HepG2 (cell line): Measurements from ENCODE around the gene CD46. TPM values are rescaled to one million over a fixed set of nuclear protein-coding genes. Genes with fewer than 3 reads are reported as not detected.
A peak's percentile ranks its signal among the peaks of the same experiment; 100 is the strongest.

Source experiments
- AGO1 ChIP-seq: fragments of 200-400 bp; formaldehyde crosslinking; IDR thresholded peaks from 2 replicates; pipeline ENCODE4 v1.6.1; 2017; ENCODE audit warnings: mild to moderate bottlenecking, low read depth, low read length, moderate library complexity; ENCODE audit not compliant: poor library complexity, severe bottlenecking
- ELF3 ChIP-seq: IDR thresholded peaks from 2 replicates; pipeline ENCODE4 v1.6.1; 2016; ENCODE audit warnings: missing genetic modification reagents, missing compliant biosample characterization
- FLYWCH1 ChIP-seq: sonication (generic); formaldehyde crosslinking; IDR thresholded peaks from 2 replicates; pipeline ENCODE4 v1.8.1; 2023; ENCODE audit warnings: mild to moderate bottlenecking, missing genetic modification reagents
- GATA4 ChIP-seq: sonication (generic); IDR thresholded peaks from 2 replicates; pipeline ENCODE4 v1.6.1; 2016; ENCODE audit warnings: antibody characterized with exemption, low read depth, borderline replicate concordance
- HMG20A ChIP-seq: IDR thresholded peaks from 2 replicates; pipeline ENCODE4 v1.6.1; 2016; ENCODE audit warnings: borderline replicate concordance
- RARG ChIP-seq: sonication (generic); formaldehyde crosslinking; IDR thresholded peaks from 2 replicates; pipeline ENCODE4 v1.4.0; 2020; ENCODE audit warnings: low read depth, mild to moderate bottlenecking, missing genetic modification reagents
- TBX2 ChIP-seq: sonication (generic); formaldehyde crosslinking; IDR thresholded peaks from 2 replicates; pipeline ENCODE4 v1.5.0; 2020; ENCODE audit warnings: missing genetic modification reagents, mild to moderate bottlenecking, borderline replicate concordance
- ZC3H4 ChIP-seq: sonication (generic); formaldehyde crosslinking; IDR thresholded peaks from 2 replicates; pipeline ENCODE4 v1.4.0; 2020; ENCODE audit warnings: missing genetic modification reagents, borderline replicate concordance
- ZNF563 ChIP-seq: sonication (generic); formaldehyde crosslinking; IDR thresholded peaks from 2 replicates; pipeline ENCODE4 v1.8.0; 2022; ENCODE audit warnings: mild to moderate bottlenecking, moderate library complexity, missing genetic modification reagents
- ZNF589 ChIP-seq: sonication (generic); formaldehyde crosslinking; conservative IDR thresholded peaks from 2 replicates; pipeline ENCODE4 v1.8.0; 2022; ENCODE audit warnings: mild to moderate bottlenecking, moderate library complexity, missing genetic modification reagents
- ZNF713 ChIP-seq: sonication (generic); formaldehyde crosslinking; IDR thresholded peaks from 2 replicates; pipeline ENCODE4 v1.4.0; 2020; ENCODE audit warnings: mild to moderate bottlenecking, missing genetic modification reagents
- ZNF878 ChIP-seq: sonication (generic); formaldehyde crosslinking; IDR thresholded peaks from 2 replicates; pipeline ENCODE4 v1.8.1; 2023; ENCODE audit warnings: mild to moderate bottlenecking, missing genetic modification reagents, moderate library complexity
- ZSCAN9 ChIP-seq: IDR thresholded peaks from 2 replicates; pipeline ENCODE4 v1.6.1; 2016; ENCODE audit warnings: borderline replicate concordance
- polyA plus RNA-seq, 8 experiments: library from polyadenylated mRNA; depleted of rRNA in 3 of 8; stranded (reverse) in 7 of 8; unstranded in 1 of 8; fragments of >200 nt; fragmentation: Illumina TruSeq in 4 of 8; extraction: Trizol in 4 of 8; gene quantifications; 2 replicates each; pipeline versions ENCODE4 v1.2.1 to v1.2.3, GENCODE V29; 2011 to 2016; ENCODE audit warnings: low read depth in 4 of 8, missing spikeins in 1 of 8, mixed read lengths in 1 of 8; ENCODE audit not compliant: insufficient read depth in 1 of 8
- total RNA-seq, 5 experiments: library from RNA; depleted of rRNA; stranded (reverse); fragments of >200 nt; fragmentation: Illumina TruSeq; extraction: Trizol; gene quantifications; 2 replicates each; pipeline ENCODE4 v1.2.3, GENCODE V29; 2016; ENCODE audit warnings: low read depth in 1 of 5
- TF ChIP-seq, protein P1 (sequence below), 2 experiments: sonication (generic) in 1 of 2; formaldehyde crosslinking in 1 of 2; IDR thresholded peaks; 2 replicates each; pipeline versions ENCODE4 v1.5.1 to v1.6.1; 2011 to 2020; ENCODE audit warnings: borderline replicate concordance in 1 of 2, low read depth in 1 of 2, low read length in 1 of 2, mild to moderate bottlenecking in 1 of 2, missing genetic modification reagents in 1 of 2, moderate library complexity in 1 of 2
- TF ChIP-seq, protein P2 (sequence below): sonication (generic); formaldehyde crosslinking; IDR thresholded peaks from 2 replicates; pipeline ENCODE4 v1.4.0; 2020; ENCODE audit warnings: missing genetic modification reagents, borderline replicate concordance
- TF ChIP-seq, protein P3 (sequence below): sonication (generic); formaldehyde crosslinking; IDR thresholded peaks from 2 replicates; pipeline ENCODE4 v1.5.1; 2020; ENCODE audit warnings: missing genetic modification reagents, mild to moderate bottlenecking, borderline replicate concordance
- TF ChIP-seq, protein P4 (sequence below): sonication (generic); formaldehyde crosslinking; IDR thresholded peaks from 2 replicates; pipeline ENCODE4 v1.4.0; 2020; ENCODE audit warnings: missing genetic modification reagents

CD46 gene
- total and polyA plus RNA-seq, 2 of the 13 experiments (the other 11 are each of a cell fraction or from before 2014, with no cell fraction given), result 130 to 277 TPM

DNA sequence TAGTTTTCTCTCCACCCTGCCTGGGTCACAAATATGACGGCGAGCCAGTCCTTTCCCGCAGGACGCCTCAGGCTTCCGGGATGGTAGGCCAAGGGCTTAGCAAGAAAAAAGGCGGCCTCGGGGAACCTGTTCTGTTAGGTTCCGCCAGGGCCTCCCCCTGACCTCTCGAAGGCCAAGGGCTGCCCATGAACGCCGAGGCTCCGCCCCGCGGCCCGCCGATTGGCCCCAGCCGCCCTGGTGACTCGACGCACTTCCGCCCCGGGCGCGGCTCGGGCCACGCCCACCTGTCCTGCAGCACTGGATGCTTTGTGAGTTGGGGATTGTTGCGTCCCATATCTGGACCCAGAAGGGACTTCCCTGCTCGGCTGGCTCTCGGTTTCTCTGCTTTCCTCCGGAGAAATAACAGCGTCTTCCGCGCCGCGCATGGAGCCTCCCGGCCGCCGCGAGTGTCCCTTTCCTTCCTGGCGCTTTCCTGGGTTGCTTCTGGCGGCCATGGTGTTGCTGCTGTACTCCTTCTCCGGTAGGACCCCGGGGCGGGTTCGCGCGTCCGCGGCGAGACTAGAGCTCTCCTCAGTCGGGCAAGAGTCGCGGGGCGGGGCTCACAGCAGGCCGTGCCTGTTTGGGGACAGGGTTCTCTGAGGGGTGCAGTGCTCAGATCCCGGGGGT lies at the start of gene CD46 (continued):
- TF ChIP-seq, protein P1, sequence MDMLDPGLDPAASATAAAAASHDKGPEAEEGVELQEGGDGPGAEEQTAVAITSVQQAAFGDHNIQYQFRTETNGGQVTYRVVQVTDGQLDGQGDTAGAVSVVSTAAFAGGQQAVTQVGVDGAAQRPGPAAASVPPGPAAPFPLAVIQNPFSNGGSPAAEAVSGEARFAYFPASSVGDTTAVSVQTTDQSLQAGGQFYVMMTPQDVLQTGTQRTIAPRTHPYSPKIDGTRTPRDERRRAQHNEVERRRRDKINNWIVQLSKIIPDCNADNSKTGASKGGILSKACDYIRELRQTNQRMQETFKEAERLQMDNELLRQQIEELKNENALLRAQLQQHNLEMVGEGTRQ (IDR thresholded peaks at IDR 0.05; ENCODE audit: low read depth, low read length), result peak; percentile 85
- TF ChIP-seq, protein P1 (CRISPR knock-in tag; IDR thresholded peaks at IDR 0.05; ENCODE audit: borderline replicate concordance), result peak; percentile 92
- TF ChIP-seq RARG (CRISPR knock-in tag), result no peak
- no peak for TF ChIP-seq ZNF589 (CRISPR knock-in tag)
- TF ChIP-seq GATA4, result no peak
- no peak for TF ChIP-seq FLYWCH1 (CRISPR knock-in tag)
- TF ChIP-seq, protein P2, sequence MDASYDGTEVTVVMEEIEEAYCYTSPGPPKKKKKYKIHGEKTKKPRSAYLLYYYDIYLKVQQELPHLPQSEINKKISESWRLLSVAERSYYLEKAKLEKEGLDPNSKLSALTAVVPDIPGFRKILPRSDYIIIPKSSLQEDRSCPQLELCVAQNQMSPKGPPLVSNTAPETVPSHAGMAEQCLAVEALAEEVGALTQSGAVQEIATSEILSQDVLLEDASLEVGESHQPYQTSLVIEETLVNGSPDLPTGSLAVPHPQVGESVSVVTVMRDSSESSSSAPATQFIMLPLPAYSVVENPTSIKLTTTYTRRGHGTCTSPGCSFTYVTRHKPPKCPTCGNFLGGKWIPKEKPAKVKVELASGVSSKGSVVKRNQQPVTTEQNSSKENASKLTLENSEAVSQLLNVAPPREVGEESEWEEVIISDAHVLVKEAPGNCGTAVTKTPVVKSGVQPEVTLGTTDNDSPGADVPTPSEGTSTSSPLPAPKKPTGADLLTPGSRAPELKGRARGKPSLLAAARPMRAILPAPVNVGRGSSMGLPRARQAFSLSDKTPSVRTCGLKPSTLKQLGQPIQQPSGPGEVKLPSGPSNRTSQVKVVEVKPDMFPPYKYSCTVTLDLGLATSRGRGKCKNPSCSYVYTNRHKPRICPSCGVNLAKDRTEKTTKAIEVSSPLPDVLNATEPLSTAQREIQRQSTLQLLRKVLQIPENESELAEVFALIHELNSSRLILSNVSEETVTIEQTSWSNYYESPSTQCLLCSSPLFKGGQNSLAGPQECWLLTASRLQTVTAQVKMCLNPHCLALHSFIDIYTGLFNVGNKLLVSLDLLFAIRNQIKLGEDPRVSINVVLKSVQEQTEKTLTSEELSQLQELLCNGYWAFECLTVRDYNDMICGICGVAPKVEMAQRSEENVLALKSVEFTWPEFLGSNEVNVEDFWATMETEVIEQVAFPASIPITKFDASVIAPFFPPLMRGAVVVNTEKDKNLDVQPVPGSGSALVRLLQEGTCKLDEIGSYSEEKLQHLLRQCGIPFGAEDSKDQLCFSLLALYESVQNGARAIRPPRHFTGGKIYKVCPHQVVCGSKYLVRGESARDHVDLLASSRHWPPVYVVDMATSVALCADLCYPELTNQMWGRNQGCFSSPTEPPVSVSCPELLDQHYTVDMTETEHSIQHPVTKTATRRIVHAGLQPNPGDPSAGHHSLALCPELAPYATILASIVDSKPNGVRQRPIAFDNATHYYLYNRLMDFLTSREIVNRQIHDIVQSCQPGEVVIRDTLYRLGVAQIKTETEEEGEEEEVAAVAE (CRISPR knock-in tag), result peak; percentile 22; the same call in 1 of the 2 replicates
- TF ChIP-seq, protein P3, sequence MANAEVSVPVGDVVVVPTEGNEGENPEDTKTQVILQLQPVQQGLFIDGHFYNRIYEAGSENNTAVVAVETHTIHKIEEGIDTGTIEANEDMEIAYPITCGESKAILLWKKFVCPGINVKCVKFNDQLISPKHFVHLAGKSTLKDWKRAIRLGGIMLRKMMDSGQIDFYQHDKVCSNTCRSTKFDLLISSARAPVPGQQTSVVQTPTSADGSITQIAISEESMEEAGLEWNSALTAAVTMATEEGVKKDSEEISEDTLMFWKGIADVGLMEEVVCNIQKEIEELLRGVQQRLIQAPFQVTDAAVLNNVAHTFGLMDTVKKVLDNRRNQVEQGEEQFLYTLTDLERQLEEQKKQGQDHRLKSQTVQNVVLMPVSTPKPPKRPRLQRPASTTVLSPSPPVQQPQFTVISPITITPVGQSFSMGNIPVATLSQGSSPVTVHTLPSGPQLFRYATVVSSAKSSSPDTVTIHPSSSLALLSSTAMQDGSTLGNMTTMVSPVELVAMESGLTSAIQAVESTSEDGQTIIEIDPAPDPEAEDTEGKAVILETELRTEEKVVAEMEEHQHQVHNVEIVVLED, result peak; percentile 48; the same call in 1 of the 2 replicates
- peak; percentile 82 for TF ChIP-seq ELF3 (CRISPR knock-in tag)
- no peak for TF ChIP-seq HMG20A
- peak; percentile 60; the same call in 1 of the 2 replicates for TF ChIP-seq ZSCAN9 (CRISPR knock-in tag)
- 0 out of 2 replicates have a peak, but pooled peaks have one; percentile 32 for TF ChIP-seq ZNF878 (CRISPR knock-in tag)
- TF ChIP-seq TBX2 (CRISPR knock-in tag), result peak; percentile 63
- TF ChIP-seq AGO1, result peak; percentile 62
- TF ChIP-seq, protein P4, sequence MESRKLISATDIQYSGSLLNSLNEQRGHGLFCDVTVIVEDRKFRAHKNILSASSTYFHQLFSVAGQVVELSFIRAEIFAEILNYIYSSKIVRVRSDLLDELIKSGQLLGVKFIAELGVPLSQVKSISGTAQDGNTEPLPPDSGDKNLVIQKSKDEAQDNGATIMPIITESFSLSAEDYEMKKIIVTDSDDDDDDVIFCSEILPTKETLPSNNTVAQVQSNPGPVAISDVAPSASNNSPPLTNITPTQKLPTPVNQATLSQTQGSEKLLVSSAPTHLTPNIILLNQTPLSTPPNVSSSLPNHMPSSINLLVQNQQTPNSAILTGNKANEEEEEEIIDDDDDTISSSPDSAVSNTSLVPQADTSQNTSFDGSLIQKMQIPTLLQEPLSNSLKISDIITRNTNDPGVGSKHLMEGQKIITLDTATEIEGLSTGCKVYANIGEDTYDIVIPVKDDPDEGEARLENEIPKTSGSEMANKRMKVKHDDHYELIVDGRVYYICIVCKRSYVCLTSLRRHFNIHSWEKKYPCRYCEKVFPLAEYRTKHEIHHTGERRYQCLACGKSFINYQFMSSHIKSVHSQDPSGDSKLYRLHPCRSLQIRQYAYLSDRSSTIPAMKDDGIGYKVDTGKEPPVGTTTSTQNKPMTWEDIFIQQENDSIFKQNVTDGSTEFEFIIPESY (CRISPR knock-in tag), result no peak
- TF ChIP-seq ZC3H4, result 0 out of 2 replicates have a peak, but pooled peaks have one; percentile 17
- TF ChIP-seq ZNF713 (CRISPR knock-in tag), result 0 out of 2 replicates have a peak, but pooled peaks have one; percentile 21
- TF ChIP-seq ZNF563 (CRISPR knock-in tag), result 0 out of 2 replicates have a peak, but pooled peaks have one; percentile 45
